GM18873 (cell line): ENCODE data around the gene L3MBTL3.
"Not testable (repeated sequence)": the region's sequence is repeated elsewhere in the genome, so short reads cannot be mapped to it uniquely, and the experiment has no call there.

ENCODE experiments used
- ATAC-seq: cut with Tn5 transposase; IDR thresholded peaks from one replicate; pipeline ENCODE4 v1.9.1; 2021; ENCODE audit warnings: mild to moderate bottlenecking, moderate library complexity, moderate number of reproducible peaks; ENCODE audit not compliant: unreplicated experiment, low FRiP score

The L3MBTL3 gene

DNA sequence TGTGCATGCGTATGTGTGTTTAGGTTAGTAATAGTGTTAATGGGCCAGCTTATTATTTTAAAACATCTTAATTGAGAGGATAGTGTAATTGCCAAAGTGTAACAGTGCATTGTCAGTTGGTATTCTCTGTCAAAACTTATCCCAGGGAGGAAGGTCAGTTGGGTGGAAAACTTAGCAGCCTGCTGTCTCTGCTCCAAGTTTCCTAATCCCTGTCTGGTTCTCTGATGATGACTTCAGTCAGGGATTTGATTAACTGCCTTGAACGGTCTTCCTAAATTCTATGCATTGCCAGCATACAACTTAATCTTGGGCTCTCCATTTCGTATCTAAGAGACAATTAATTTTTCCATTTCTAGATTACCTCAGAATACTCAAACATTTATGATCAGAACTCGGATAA lies 51.1 kb downstream of the L3MBTL3 start:
- ATAC-seq = no peak

DNA sequence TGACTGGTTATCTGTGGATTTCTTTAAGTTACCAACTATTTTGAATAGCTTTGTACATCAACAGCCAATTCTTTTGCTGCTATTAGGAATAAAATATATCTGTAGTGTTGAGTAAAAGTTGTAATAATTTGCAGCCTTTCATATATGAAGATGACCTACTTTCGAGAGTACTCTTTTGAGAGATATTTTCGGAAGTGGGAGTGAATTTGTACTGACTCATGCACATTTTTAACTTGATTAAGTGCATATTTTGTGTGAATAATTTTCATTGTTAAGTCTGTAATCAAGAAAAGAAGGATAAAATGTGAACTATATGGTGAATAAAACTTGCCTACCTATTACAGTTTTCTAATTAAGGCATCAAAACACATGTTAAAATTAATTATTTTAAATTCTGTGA lies 51.9 kb downstream of the L3MBTL3 start:
- ATAC-seq = no peak

DNA sequence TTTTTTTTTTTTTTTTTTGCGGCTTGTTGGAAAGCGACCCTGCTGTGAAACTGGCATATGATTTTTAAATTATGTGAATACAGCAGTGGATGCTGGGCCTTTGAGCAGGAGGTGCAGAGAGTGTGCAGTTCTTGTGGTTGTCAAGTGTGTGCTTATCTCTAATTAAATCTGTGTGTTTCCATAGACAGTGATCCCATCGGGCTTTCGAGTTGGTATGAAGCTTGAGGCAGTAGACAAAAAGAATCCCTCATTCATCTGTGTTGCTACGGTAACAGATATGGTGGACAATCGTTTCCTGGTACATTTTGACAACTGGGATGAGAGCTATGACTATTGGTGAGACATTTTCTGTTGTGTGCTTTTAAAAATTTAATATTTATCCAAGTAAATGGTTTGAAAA lies 52.4 kb downstream of the L3MBTL3 start:
- ATAC-seq = no peak

DNA sequence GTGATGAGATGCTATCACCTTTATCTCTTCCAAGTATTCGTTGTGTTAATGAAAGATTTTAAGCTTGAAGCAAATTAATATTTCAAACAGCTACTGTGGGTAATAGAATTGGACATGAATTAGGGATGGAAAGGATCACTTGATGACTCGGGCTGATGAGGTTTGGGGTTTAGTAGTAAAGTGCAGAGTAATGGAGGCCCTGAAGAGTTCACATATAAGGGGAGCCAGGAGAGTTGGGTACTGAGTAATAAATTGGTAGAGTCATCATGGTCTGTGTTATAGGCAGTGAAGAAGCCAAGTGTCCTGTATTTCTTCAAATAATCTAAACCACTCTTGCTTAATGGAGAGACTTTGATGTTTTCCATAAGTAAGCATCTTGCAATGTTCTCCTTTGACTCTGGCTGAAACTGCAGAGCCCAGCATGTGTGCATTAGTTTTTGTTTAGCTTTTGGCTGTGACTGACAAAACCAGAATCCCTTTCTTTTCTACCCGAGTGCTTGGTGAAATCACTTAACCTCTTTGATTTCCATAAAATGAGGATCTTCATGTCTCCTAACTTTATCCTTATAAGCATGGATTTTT lies 57.6 kb downstream of the L3MBTL3 start:
- ATAC-seq = no peak

DNA sequence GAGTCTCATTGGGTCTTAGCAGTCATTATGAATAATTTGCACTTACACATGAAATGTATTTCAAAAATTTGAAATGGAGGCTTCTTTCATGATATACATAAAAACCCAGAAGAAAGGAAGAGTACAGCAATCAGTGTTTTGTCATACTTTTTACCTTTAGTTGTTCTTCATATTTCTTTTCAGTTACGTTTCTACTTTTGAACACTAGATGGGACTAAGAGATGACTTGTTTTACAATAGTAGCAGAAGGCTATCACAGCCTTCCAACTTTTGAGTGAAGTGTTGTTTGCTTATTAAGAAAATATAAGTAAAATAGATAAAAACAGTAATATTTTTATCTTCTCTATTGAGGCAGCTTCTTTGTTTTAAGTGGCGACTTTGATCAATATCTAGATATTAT lies 58.1 kb downstream of the L3MBTL3 start:
- ATAC-seq = no peak

DNA sequence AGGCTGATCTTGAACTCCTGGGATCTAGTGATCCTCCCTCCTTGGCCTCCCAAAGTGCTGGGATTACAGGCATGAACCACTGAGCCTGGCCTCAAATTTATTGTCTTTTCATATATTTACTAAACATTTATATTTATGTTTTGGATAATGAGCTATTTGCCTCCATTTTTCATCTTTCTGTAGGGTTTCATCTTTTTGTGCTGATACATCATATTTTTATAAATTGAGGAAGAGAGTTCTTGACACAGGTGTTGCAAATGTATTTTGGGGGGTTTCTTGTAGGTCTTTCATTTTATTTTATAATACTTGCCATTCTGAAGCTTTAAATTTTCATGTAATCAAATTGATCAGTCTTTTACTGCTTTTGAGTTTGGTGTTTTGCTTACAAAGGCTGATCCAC lies 72.4 kb downstream of the L3MBTL3 start:
- no peak for ATAC-seq

DNA sequence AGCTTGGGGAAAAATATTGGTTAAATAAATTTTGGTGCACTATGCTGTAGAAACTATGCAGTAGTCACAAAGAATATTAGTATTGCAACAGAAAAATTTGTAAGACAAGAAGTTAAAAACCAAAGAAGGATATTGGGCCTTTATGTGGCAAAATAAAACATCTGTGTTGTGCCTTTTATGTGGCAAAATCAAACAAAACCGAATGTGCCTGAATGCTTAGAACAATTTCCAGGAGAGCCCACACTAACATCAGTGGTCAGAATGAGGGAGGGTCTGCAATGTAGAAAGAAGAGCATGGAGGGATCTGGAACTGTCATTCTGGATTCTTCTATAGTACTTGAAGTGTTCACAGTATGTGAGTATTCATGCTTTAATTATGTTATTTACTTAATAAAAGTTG lies 75.2 kb downstream of the L3MBTL3 start:
- ATAC-seq = no peak

DNA sequence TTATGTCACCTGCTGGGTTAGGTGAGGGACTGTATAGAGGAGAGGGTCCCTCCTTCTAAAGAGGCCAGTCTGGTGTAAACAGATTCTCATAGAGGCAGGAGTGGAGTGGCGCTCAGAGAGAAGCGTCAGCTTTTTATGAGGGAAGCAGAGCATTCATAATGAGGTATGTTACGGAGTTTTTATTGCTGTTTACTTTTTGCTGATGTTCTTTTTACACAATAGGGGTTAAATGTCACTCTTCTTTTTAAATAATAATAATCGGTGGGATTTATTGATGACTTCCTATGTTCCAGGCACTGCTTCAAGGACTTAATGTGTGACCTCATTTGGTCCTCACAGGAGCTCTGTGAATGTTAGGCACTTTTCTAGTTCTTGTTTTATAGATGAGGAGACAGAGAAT lies 79.9 kb downstream of the L3MBTL3 start:
- no peak for ATAC-seq

DNA sequence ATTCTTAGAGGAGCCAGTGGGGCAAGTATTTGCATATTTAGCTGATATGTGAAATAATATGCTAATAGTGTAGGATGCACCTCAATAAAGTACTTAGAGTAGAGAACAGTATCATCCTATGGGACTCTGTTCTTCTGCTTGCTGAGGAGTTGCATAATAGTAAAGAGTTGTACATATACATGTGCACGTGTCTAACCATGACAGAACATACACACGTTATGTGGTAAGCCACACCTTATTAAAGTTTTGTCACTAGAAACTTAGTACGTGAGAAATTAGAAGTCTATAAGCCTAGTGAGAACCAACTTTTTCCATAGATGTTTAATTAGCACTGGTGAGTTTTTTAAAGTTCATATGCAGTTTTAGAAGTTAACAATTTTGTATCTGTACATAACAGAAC lies 80.7 kb downstream of the L3MBTL3 start:
- no peak for ATAC-seq

DNA sequence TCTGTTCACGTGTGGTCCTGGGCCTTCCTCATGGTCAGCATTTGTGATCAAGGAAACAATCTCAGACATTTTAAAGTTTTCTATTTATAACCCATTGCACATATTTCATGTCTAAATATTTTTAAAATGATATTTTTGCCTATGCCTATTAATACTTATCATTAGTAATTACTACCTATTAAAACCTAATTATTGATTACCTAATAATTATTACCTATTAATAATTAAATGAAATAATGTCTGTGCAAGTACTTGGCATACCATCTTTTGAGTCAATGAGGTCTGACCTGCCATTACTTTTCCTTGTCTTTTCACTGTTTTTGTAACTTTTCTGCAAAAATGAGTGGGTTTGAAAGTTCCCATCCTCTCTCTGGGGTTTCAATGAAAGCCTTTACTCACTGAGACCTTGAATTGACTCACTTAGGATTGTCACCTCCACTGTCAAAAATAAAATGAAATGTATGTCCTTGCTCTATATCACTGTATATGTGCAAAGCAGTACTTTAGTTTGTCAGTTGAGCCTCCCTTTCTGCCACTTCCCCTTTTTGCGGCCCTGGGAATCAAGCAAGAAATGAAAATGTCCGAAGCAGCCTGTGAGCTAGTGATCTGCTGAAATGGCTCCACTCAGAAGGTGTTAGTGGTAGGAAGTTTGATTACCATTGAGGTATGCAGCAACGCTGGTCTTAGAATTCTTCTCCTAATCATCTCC lies 87.8 kb downstream of the L3MBTL3 start:
- ATAC-seq = peak; percentile 72

DNA sequence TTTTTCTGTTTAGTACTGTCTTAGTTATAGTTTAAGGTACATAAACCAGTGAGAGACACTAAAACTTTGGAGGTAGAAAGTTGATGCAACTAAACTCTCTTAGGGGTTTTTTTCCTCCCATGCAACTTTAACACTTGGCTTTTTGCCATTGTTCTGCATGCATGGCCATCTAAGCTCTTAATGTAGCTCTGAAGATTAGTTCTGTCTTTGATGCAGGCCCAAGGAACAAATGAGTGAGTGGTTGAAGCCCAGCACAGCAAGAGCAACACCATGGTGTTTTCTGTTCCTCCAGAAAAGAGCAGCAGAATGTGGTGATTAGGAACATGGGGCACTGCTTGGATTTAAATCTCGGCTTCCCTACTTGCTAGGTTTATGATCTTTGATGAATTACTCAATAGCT lies 89.3 kb downstream of the L3MBTL3 start:
- ATAC-seq = no peak

DNA sequence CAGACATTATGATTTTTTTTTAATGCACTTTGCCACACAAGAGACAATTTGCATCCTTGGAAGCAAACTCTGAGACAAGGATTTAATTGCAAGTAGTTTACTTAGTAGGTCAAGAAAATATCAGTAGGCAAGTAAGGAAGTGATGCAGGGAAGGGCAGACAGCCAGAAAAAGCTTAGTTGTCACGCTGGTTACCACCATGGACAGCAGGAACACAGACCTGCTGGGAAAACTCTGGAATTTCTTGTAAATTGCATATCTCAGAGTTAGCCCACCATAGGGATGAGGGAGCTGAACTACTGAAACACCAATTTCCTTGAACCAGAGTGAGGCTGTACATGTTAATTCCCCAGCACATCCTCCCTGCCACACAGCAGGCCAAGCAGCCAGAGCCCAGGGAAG lies 92.7 kb downstream of the L3MBTL3 start:
- no peak for ATAC-seq

DNA sequence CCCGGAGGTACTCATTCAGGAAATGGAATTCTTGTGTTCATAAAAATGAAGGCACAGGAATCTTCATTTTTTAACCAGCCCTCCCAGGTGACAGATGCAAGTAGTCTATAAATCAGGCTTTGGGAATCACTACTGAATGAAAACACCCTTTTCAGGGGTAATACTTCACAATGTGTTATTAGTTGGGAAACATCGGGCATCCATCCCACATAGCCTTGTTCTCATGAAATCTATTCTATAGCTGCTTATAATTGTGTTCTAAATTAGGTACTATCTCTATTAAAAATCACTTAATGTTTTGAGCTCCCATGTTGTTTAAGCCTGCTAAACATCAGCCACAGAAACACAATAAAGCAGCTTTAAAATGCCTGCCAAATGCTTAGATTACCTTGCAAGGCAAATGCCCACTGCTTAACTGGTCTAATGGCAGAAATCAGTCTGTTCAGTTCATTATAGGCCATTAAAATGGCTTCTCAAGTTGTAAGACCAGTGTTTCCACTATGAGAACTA lies 94.9 kb downstream of the L3MBTL3 start:
- ATAC-seq = no peak

DNA sequence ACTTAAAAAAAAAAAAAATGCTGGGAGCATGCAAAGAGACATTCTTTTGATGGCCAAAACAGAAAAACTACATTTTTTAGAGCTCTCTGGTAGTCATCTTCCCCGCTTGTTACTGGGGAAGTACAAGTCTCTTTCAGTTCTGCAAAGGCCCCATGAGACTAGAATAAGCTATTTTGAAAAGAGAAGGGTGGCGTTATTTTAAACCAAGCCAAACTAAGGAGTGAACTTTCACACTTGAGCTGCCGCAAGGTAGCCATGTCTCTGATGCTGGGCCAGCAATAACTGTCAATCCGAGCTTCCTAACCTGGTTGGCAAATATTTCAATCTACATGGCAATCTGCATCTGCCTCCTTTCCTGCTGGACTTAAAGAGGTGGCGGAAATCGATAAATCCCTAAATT lies 96.7 kb downstream of the L3MBTL3 start:
- peak; percentile 91 for ATAC-seq

DNA sequence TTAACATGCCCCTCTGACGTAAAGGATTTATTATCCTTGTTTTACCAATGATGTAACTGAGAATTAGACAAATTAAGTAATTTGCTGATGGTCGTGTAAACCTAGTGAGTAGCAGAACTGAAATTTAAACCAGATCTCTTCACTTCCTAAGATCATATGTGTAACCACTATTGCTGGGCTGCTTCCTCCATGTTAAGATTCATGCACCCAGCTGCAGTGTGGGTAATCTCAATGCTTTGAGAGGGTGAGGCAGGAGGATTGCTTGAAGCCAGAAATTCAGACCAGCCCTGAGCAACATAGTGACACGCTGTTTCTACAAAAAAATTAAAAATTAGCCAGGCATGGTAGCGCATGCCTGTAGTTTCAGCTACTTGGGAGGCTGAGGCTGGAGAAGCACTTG lies 97.9 kb downstream of the L3MBTL3 start:
- no peak for ATAC-seq

DNA sequence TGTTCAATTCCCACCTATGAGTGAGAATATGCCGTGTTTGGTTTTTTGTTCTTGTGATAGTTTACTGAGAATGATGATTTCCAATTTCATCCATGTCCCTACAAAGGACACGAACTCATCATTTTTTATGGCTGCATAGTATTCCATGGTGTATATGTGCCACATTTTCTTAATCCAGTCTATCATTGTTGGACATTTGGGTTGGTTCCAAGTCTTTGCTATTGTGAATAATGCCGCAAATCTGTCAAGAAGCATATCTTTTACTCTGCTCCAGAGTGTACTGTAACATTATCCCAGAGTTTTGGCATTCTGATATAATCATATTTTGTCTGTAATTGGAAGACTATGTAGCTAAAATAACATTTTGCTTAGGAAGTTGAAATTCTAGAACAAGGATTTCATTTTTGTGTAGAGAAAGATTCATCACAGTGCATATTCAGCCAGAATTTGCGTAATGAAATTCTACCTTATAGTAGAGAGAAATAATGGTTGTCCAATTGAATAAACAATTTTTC lies 98.9 kb downstream of the L3MBTL3 start:
- ATAC-seq = not testable (repeated sequence)

DNA sequence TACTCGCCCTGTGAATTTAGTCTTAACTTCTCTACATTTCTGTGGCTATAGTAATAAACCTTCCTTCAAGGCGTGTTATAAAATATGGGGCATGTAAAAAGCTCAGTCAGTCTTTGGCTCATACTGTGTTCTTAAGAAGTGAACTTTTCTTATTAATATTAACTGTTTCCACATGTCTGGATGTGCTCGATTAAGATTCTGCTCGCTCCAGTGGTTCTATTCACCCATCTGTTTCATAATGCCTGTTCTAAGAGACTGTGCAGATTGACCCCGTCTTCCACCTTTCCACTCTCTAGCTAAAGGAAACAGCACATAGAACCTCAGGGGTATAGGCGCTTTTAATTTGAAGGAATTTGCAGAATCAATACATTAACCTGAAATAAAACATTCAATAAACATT lies 99.9 kb downstream of the L3MBTL3 start:
- no peak for ATAC-seq

DNA sequence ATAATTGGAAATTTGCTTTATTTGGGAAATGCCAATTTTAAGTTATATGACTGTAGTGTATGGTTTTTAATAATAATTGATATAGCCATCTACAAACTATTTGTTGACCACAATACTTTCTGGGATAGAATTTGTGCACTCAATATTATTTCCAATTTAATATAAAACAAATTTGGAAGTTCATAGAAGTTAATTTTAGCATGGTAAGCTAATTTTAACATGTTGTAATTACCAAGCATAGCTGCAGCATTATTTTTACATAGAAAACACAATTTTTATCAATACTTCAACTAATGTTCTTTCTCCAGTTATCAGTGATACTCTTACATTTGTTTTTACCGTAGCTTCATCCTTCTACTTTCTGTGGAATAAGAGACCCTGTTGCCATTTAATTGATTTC lies 100.8 kb downstream of the L3MBTL3 start:
- ATAC-seq = no peak

DNA sequence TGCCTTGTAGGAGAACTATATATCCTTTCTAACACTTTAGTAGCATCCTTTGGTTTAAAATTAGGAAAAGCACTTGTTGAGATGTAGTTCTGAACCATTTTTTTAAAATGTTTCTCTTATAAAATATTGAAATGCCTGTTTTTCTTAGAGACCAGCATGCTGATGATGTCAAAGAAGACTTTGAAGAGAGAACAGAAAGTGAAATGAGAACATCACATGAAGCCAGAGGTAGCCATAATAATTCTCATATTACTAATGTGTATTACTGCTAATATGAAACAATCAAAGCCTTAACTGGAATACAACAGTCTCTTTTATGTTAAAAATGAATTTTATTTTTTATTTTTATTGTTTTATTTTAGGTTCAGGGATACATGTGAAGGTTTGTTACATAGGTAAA lies 102.3 kb downstream of the L3MBTL3 start:
- ATAC-seq = no peak

DNA sequence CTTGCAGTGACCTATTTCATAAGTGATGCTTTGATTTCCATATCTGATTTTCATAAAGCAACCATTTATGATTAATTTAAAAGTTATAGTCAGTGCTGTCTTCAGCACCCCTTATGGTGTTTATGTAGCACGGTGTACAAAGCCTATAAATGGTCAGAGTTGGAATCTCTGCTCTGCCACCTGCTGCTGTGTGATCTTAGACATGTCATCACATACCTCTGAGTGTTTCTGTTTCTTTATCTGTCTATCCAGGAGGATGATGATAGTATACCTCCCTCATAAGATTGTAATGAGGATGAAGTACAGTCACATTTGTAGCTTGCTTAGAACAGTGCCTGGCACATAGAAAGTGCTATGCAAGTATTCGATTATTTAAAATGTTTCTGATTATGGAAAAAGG lies 103.9 kb downstream of the L3MBTL3 start:
- ATAC-seq = no peak

DNA sequence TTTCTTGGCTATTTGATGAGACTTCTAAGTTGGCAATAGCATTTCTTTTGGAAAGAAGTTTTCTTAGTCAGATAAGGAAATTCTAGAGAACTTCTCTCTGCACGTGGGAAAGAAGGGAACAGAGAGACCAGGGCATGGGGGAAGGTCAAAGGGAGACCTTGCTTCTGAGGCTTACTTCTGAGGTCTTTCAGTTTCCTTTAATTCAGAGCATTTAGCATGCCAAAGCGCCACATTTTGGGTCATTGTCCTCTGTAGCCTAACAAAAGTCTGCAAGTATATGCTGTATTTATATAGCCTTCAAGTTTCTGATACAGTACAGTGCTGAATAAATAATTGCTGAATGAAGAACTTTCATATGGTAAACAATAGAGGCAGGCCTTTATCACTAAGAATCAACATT lies 108.8 kb downstream of the L3MBTL3 start:
- ATAC-seq = no peak

DNA sequence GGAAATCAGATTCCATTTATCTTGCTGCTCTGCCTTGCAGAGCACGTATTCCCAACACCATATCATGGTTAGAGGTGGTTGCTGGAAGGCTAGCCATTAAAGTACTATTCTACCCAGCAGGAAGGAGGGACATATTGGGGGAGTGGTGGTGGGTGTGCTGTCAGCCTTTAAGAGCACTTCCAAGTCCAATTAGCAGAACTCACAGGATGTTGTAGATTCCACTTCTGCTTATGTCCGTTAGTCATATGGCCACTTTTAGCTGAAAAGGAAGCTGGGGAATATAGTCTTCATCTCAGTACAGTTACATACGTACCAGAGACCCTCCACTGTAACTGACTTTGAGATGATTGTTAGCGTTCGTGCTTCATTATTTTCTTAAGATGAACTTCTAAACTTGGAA lies 109.9 kb downstream of the L3MBTL3 start:
- ATAC-seq = no peak
